ENCODE data around the gene MYOZ2. TPM values are rescaled to one million over a fixed set of nuclear protein-coding genes. Genes with fewer than 3 reads are reported as not detected.

MYOZ2 gene
- total and polyA plus RNA-seq, 7 experiments from 2014 or later, result not detected

- intact Hi-C loops (cut with micrococcal nuclease), result loop anchor here (5.0 to 10.0 kb wide), 4 partner anchors 162 to 616 kb away; partner anchors contain the start of gene PDE5A (in 1 of the 2)
Measured at GRCh38 chr4:119210775-119211174, 75.1 kb downstream of the MYOZ2 start.

GRCh38 chr4:119211867-119212233, 76.2 kb downstream of the MYOZ2 start:
- Histone ChIP-seq H3K27me3 (ENCODE audit: control insufficient read depth in 2 of 2, insufficient read depth in 2 of 2, low read length in 2 of 2) (no peaks in the 10 kb centered on the region), H3K36me3 (ENCODE audit: control insufficient read depth in 2 of 3, insufficient read depth in 3 of 3, low read length in 3 of 3) (peaks cover 0 to 6% (median 0%) of the 10 kb centered on the region in 3 experiments), H3K4me1 (ENCODE audit: control insufficient read depth in 2 of 2, insufficient read depth in 2 of 2, low read length in 2 of 2) (peaks cover 0 to 10% of the 10 kb centered on the region in 2 donors), H3K4me3 (ENCODE audit: low read length) (peak overlapping the region; percentile 91), H3K9me3 (ENCODE audit: control insufficient read depth in 2 of 3, low read length in 3 of 3) (no peaks in the 10 kb centered on the region), H3K27ac (ENCODE audit: low read depth, low read length) (peak overlapping the region; percentile 77)
- DNase-seq (no peak), ATAC-seq (peak; percentile 26)
- peaks cover 0 to under 1% (median 0%) of the 10 kb centered on the region in 5 donors for H3K36me3 Mint-ChIP-seq
- H3K9me3 Mint-ChIP-seq, result peaks cover 0 to 3% (median 0%) of the 10 kb centered on the region in 11 donors
- peaks cover 23 to 65% (median 34%) of the 10 kb centered on the region in 7 donors for H3K4me1 Mint-ChIP-seq
- H3K4me3 Mint-ChIP-seq, result peak overlapping the region; percentile 89 to 100 (median 94)
- intact Hi-C loops (cut with micrococcal nuclease), result loop anchor here (1.0 to 10.0 kb wide), 18 partner anchors 26 to 933 kb away; partner anchors contain the start of genes METTL14 (in 2 of the 2), PDE5A (in 2 of the 2), SEC24D (in 2 of the 2) and MAD2L1 (in 1 of the 2)
- H3K27me3 Mint-ChIP-seq, result peaks cover 0 to 4% (median 0%) of the 10 kb centered on the region in 5 donors
- ChIA-PET CTCF (interaction anchor here (0.8 to 1.1 kb wide), 2 partner anchors 88 to 1873 kb away, joined by 3 read pairs; no protein-coding TSS in a partner anchor), POLR2A (interaction anchor here (0.6 to 4.0 kb wide), 10 partner anchors 16 to 526 kb away, joined by 3 to 28 read pairs (median 5); partner anchors contain the start of genes MYOZ2 and PDE5A)
- H3K27ac Mint-ChIP-seq, result peak overlapping the region; percentile 92 to 100 (median 96)

More at GRCh38 chr4:119210775-119211174, 75.1 kb downstream of the MYOZ2 start:
- Histone ChIP-seq H3K36me3 (ENCODE audit: control insufficient read depth in 2 of 3, insufficient read depth in 3 of 3, low read length in 3 of 3) (peaks cover 0 to 6% (median 0%) of the 10 kb centered on the region in 3 experiments), H3K4me1 (ENCODE audit: control insufficient read depth in 2 of 2, insufficient read depth in 2 of 2, low read length in 2 of 2) (peaks cover 0 to 10% of the 10 kb centered on the region in 2 donors), H3K27ac (ENCODE audit: low read depth, low read length) (no peak overlapping the region), H3K4me3 (ENCODE audit: low read length) (no peak overlapping the region), H3K9me3 (ENCODE audit: control insufficient read depth in 2 of 3, low read length in 3 of 3) (no peaks in the 10 kb centered on the region), H3K27me3 (ENCODE audit: control insufficient read depth in 2 of 2, insufficient read depth in 2 of 2, low read length in 2 of 2) (no peaks in the 10 kb centered on the region)
- POLR2A ChIA-PET, result interaction anchor here (4.0 kb wide), 1 partner anchor 89 kb away, joined by 28 read pairs; a partner anchor contains a TSS
- DNase-seq (no peak), ATAC-seq (no peak)
- CTCF ChIA-PET, result interaction anchor here (0.8 kb wide), 1 partner anchor 1874 kb away, joined by 3 read pairs; no protein-coding TSS in a partner anchor
- Mint-ChIP-seq H3K4me3 (peak overlapping the region; percentile 42 to 100 (median 94)), H3K4me1 (peaks cover 22 to 66% (median 33%) of the 10 kb centered on the region in 7 donors), H3K27ac (peak overlapping the region in 8 of 9 donors; percentile 8 to 100 (median 78)), H3K27me3 (peaks cover 0 to 4% (median 0%) of the 10 kb centered on the region in 5 donors), H3K36me3 (no peaks in the 10 kb centered on the region), H3K9me3 (peaks cover 0 to 3% (median 0%) of the 10 kb centered on the region in 11 donors)

GRCh38 chr4:119212234-119212963, 76.8 kb downstream of the MYOZ2 start, which contains the start of gene USP53:
TSS of gene USP53 (plus strand) at chr4:119212713. CDS start at chr4:119239760, 27,047 bp downstream.
- ChIA-PET CTCF (interaction anchor here (0.5 to 1.3 kb wide), 4 partner anchors 87 to 280 kb away, joined by 3 read pairs; no protein-coding TSS in a partner anchor), POLR2A (interaction anchor here (0.7 to 4.0 kb wide), 16 partner anchors 9 to 527 kb away, joined by 3 to 28 read pairs (median 4); partner anchors contain the start of genes MYOZ2 and PDE5A)
- Mint-ChIP-seq H3K27me3 (peaks cover 0 to 4% (median 0%) of the 10 kb centered on the region in 5 donors), H3K4me1 (peaks cover 27 to 65% (median 39%) of the 10 kb centered on the region in 7 donors), H3K9me3 (peaks cover 0 to 3% (median 0%) of the 10 kb centered on the region in 11 donors), H3K27ac (peak within 1 kb of the TSS; percentile 92 to 100 (median 96)), H3K36me3 (peaks cover 0 to 6% (median 4%) of the 10 kb centered on the region in 5 donors), H3K4me3 (peak within 1 kb of the TSS; percentile 89 to 100 (median 94))
- peaks cover 0 to 10% of the 10 kb centered on the region in 2 donors for H3K4me1 ChIP-seq (ENCODE audit: control insufficient read depth in 2 of 2, insufficient read depth in 2 of 2, low read length in 2 of 2)
- DNase-seq, result peak; percentile 92 to 98 (median 96)
- peaks cover 0 to 6% (median 0%) of the 10 kb centered on the region in 3 experiments for H3K36me3 ChIP-seq (ENCODE audit: control insufficient read depth in 2 of 3, insufficient read depth in 3 of 3, low read length in 3 of 3)
- H3K27ac ChIP-seq (ENCODE audit: low read depth, low read length), result peak within 1 kb of the TSS; percentile 77
- H3K9me3 ChIP-seq (ENCODE audit: control insufficient read depth in 2 of 3, low read length in 3 of 3), result no peaks in the 10 kb centered on the region
- ATAC-seq, result peak; percentile 96
- peak within 1 kb of the TSS; percentile 91 for H3K4me3 ChIP-seq (ENCODE audit: low read length)
- intact Hi-C loops (cut with micrococcal nuclease), result loop anchor here (1.0 to 10.0 kb wide), 18 partner anchors 26 to 934 kb away; partner anchors contain the start of genes METTL14 (in 2 of the 2), PDE5A (in 2 of the 2), SEC24D (in 2 of the 2) and MAD2L1 (in 1 of the 2)
- H3K27me3 ChIP-seq (ENCODE audit: control insufficient read depth in 2 of 2, insufficient read depth in 2 of 2, low read length in 2 of 2), result no peaks in the 10 kb centered on the region

- H3K4me3 ChIP-seq (ENCODE audit: low read length), result peak overlapping the region; percentile 91
- H3K27me3 Mint-ChIP-seq, result peaks cover 0 to 4% (median 0%) of the 10 kb centered on the region in 5 donors
- intact Hi-C loops (cut with micrococcal nuclease), result loop anchor here (1.0 to 10.0 kb wide), 19 partner anchors 23 to 934 kb away; partner anchors contain the start of genes METTL14 (in 2 of the 2), PDE5A (in 2 of the 2), SEC24D (in 2 of the 2) and MAD2L1 (in 1 of the 2)
- peaks cover 0 to 10% of the 10 kb centered on the region in 2 donors for H3K4me1 ChIP-seq (ENCODE audit: control insufficient read depth in 2 of 2, insufficient read depth in 2 of 2, low read length in 2 of 2)
- ChIA-PET POLR2A (interaction anchor here (0.5 to 4.0 kb wide), 17 partner anchors 8 to 415 kb away, joined by 3 to 28 read pairs (median 3); partner anchors contain the start of genes MYOZ2 and PDE5A), CTCF (interaction anchor here (0.8 to 1.3 kb wide), 3 partner anchors 86 to 173 kb away, joined by 3 read pairs; no protein-coding TSS in a partner anchor)
- peaks cover 0 to 3% (median 0%) of the 10 kb centered on the region in 11 donors for H3K9me3 Mint-ChIP-seq
- peak in 4 of 9 donors; percentile 42 to 69 (median 46) for DNase-seq
- peak overlapping the region; percentile 77 for H3K27ac ChIP-seq (ENCODE audit: low read depth, low read length)
- H3K27ac Mint-ChIP-seq, result peak overlapping the region; percentile 92 to 100 (median 96)
- no peaks in the 10 kb centered on the region for H3K27me3 ChIP-seq (ENCODE audit: control insufficient read depth in 2 of 2, insufficient read depth in 2 of 2, low read length in 2 of 2)
- peak; percentile 44 for ATAC-seq
- peaks cover 0 to 6% (median 5%) of the 10 kb centered on the region in 3 experiments for H3K36me3 ChIP-seq (ENCODE audit: control insufficient read depth in 2 of 3, insufficient read depth in 3 of 3, low read length in 3 of 3)
- H3K36me3 Mint-ChIP-seq, result peaks cover 4 to 13% (median 11%) of the 10 kb centered on the region in 5 donors
- peaks cover 31 to 69% (median 46%) of the 10 kb centered on the region in 7 donors for H3K4me1 Mint-ChIP-seq
- peak overlapping the region; percentile 89 to 100 (median 94) for H3K4me3 Mint-ChIP-seq
- no peaks in the 10 kb centered on the region for H3K9me3 ChIP-seq (ENCODE audit: control insufficient read depth in 2 of 3, low read length in 3 of 3)
Measured at GRCh38 chr4:119212964-119213606, 77.5 kb downstream of the MYOZ2 start.

GRCh38 chr4:119218093-119218492, 82.5 kb downstream of the MYOZ2 start:
- Histone ChIP-seq H3K36me3 (ENCODE audit: control insufficient read depth in 2 of 3, insufficient read depth in 3 of 3, low read length in 3 of 3) (peaks cover 0 to 7% (median 6%) of the 10 kb centered on the region in 3 experiments), H3K27ac (ENCODE audit: low read depth, low read length) (no peak overlapping the region), H3K4me3 (ENCODE audit: low read length) (no peak overlapping the region), H3K4me1 (ENCODE audit: control insufficient read depth in 2 of 2, insufficient read depth in 2 of 2, low read length in 2 of 2) (peaks cover 5 to 10% of the 10 kb centered on the region in 2 donors), H3K27me3 (ENCODE audit: control insufficient read depth in 2 of 2, insufficient read depth in 2 of 2, low read length in 2 of 2) (no peaks in the 10 kb centered on the region), H3K9me3 (ENCODE audit: control insufficient read depth in 2 of 3, low read length in 3 of 3) (no peaks in the 10 kb centered on the region)
- Mint-ChIP-seq H3K27ac (no peak overlapping the region), H3K9me3 (peaks cover 0 to 4% (median 0%) of the 10 kb centered on the region in 11 donors), H3K27me3 (no peaks in the 10 kb centered on the region), H3K4me1 (peaks cover 8 to 65% (median 32%) of the 10 kb centered on the region in 7 donors), H3K36me3 (peaks cover 11 to 40% (median 39%) of the 10 kb centered on the region in 5 donors), H3K4me3 (peak overlapping the region in 2 of 10 donors; percentile 0 to 32)
- DNase-seq, result no peak
- intact Hi-C loops (cut with micrococcal nuclease), result loop anchor here in 1 of 2 donors (10.0 kb wide), 1 partner anchor 623 kb away; no protein-coding TSS in a partner anchor
- CTCF ChIA-PET, result no interaction called here
- no peak for ATAC-seq
- POLR2A ChIA-PET, result interaction anchor here (0.9 kb wide), 1 partner anchor 15 kb away, joined by 3 read pairs; no protein-coding TSS in a partner anchor
